HL-60/S4 treated with phorbol 12-myristate 13-acetate at 8.2 ng/mL for 4 days and 3 days (cell line): ENCODE results near the gene DYSF.

Experiments
- in situ Hi-C: fragments of 300-500 bp; cut with MboI; formaldehyde crosslinking; loops from 2 replicates; pipeline ENCODE4 v1.15.0; 2022; ENCODE audit warnings: low sequenced_read_pairs

DYSF gene

GRCh38 chr2:71455741-71456569, 2.6 kb downstream of the DYSF start:
- in situ Hi-C loops, result no loop called here

- in situ Hi-C loops, result no loop called here
Measured at GRCh38 chr2:71456617-71457016, 3.3 kb downstream of the DYSF start.

- in situ Hi-C loops, result no loop called here
Measured at GRCh38 chr2:71457123-71457915, 4.0 kb downstream of the DYSF start.

GRCh38 chr2:71457923-71458322, 4.6 kb downstream of the DYSF start:
- in situ Hi-C loops, result no loop called here

- in situ Hi-C loops, result no loop called here
Measured at GRCh38 chr2:71458413-71459083, 5.2 kb downstream of the DYSF start.

GRCh38 chr2:71459084-71459431, 5.7 kb downstream of the DYSF start:
- in situ Hi-C loops, result no loop called here

- in situ Hi-C loops, result no loop called here
Measured at GRCh38 chr2:71460056-71460455, 6.7 kb downstream of the DYSF start.

GRCh38 chr2:71460595-71461303, 7.4 kb downstream of the DYSF start:
- in situ Hi-C loops, result no loop called here

GRCh38 chr2:71461304-71461671, 7.9 kb downstream of the DYSF start:
- in situ Hi-C loops, result no loop called here

- in situ Hi-C loops, result no loop called here
Measured at GRCh38 chr2:71462056-71462605, 8.8 kb downstream of the DYSF start.

GRCh38 chr2:71462641-71463341, 9.4 kb downstream of the DYSF start:
- in situ Hi-C loops, result no loop called here

- in situ Hi-C loops, result no loop called here
Measured at GRCh38 chr2:71463342-71463654, 9.9 kb downstream of the DYSF start.

GRCh38 chr2:71464389-71464788, 11.0 kb downstream of the DYSF start:
- in situ Hi-C loops, result no loop called here

GRCh38 chr2:71465356-71465755, 12.0 kb downstream of the DYSF start:
- in situ Hi-C loops, result no loop called here

- in situ Hi-C loops, result no loop called here
Measured at GRCh38 chr2:71465961-71466300, 12.6 kb downstream of the DYSF start.

GRCh38 chr2:71466301-71467179, 13.2 kb downstream of the DYSF start:
- in situ Hi-C loops, result no loop called here

- in situ Hi-C loops, result no loop called here
Measured at GRCh38 chr2:71467180-71467815, 13.9 kb downstream of the DYSF start.

- in situ Hi-C loops, result no loop called here
Measured at GRCh38 chr2:71468279-71469015, 15.1 kb downstream of the DYSF start.
